Retinal pigment epithelial cell (primary cell): ENCODE results near the gene PICK1.

Experiments used
- DNase-seq: peaks from one replicate; pipeline ENCODE4 v3.0.0-alpha.2; 2010; ENCODE audit warnings: low read depth
- H3K4me3 ChIP-seq: 2 replicates; pipeline ENCODE4 v1.5.1; 2011; ENCODE audit warnings: mild to moderate bottlenecking, low read length, control low read depth, moderate library complexity
- TF ChIP-seq, protein P1 (sequence below): conservative IDR thresholded peaks from 2 replicates; pipeline ENCODE4 v1.5.1; 2011; ENCODE audit warnings: low read depth, low read length, control low read depth, inconsistent platforms

Gene PICK1

DNA sequence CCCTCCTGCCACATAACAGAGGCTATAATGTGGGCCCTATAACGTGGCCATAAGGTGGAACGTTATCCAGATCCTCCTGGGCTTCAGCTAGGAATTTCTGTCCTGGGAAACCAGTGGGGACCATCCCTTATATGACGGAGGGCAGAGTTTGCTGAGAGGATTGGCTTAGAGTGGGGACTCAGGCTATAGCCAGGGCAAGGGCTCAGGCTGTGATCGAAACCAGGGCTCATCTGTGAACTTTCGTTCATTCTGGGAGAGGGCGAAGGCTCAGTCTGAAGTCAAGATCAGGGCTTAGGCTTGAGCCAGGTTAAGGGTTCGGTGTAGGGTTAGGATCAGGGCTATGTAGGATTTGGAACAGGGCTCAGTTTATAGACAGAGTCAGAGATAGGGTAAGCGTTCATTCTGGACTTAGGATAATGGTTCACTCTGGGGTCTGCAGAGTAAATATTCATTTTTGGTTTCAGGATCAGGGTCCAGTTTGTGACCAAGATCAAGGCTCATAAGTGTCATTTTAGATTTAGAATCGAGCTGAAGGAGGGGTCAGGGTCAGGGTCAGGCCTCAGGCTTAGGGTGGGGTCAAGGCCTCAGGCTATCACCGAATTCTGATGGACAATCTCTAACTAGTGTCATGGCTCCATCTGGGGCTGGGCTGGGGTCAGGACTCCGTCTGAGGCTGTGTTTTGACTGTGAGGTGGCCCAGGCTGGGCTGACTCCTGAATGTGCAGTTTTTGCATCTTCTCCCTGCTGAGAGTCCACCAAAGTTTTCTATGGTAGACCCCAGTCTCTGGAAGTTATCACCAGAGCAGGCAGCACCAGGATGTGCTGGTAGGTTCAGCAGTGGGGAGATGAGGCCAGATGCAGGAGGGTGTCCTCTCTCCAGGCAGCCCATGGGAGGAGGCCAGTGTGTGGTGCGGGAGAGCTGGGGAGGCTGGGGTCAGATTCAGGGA lies 39.0 kb upstream of the PICK1 start:
- H3K4me3 ChIP-seq, result no peak overlapping the region
- no peak for DNase-seq
- TF ChIP-seq, protein P1, sequence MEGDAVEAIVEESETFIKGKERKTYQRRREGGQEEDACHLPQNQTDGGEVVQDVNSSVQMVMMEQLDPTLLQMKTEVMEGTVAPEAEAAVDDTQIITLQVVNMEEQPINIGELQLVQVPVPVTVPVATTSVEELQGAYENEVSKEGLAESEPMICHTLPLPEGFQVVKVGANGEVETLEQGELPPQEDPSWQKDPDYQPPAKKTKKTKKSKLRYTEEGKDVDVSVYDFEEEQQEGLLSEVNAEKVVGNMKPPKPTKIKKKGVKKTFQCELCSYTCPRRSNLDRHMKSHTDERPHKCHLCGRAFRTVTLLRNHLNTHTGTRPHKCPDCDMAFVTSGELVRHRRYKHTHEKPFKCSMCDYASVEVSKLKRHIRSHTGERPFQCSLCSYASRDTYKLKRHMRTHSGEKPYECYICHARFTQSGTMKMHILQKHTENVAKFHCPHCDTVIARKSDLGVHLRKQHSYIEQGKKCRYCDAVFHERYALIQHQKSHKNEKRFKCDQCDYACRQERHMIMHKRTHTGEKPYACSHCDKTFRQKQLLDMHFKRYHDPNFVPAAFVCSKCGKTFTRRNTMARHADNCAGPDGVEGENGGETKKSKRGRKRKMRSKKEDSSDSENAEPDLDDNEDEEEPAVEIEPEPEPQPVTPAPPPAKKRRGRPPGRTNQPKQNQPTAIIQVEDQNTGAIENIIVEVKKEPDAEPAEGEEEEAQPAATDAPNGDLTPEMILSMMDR, result no peak

GRCh38 chr22:38018938-38019827 lies 38.0 kb upstream of the PICK1 start:
- no peak for DNase-seq
- TF ChIP-seq, protein P1, result no peak
- no peak overlapping the region for H3K4me3 ChIP-seq

DNA sequence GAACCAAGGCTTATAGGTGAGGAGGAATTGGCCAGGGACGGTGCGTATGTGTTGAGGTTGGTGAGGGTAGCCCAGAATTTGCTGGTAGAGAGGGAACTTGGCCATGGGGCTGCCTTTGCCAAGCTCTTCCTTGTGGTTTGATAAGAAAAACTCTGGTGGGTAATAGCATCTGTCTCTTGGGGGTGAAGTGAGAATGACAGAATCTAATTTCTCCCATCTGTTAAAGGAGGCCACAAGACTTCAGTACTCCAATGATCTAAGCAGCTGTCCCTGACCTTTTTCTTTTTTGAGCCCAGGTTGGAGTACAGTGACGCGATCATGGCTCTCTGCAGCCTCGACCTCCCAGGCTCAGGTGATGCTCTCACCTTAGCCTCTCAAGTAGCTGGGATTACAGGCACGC lies 36.0 kb upstream of the PICK1 start:
- TF ChIP-seq, protein P1, result no peak

GRCh38 chr22:38023045-38023444 lies 34.2 kb upstream of the PICK1 start:
- no peak overlapping the region for H3K4me3 ChIP-seq
- TF ChIP-seq, protein P1, result no peak

More for the DNA sequence above, 36.0 kb upstream of the PICK1 start:
- no peak overlapping the region for H3K4me3 ChIP-seq
- DNase-seq, result no peak

DNA sequence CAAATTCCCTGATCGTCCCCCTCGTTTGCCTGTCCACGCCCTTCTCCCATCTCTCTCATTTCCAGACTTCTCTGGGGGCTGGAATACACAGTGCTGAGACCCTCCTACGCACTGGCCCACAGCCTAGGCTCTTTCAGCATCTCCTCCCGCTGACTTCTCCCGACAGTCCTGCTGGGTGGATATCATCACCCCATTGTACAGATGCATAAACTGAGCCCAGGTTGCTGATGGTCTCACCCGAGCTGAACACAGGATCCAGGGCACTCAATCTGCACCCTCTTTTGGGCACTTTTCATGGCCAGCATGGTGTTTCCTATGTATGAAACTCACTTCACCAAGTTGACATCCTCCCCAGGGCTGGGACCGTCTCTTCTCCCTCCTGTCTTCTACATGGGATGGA lies 31.7 kb upstream of the PICK1 start:
- no peak overlapping the region for H3K4me3 ChIP-seq
- TF ChIP-seq, protein P1, result no peak

More at GRCh38 chr22:38023045-38023444, 34.2 kb upstream of the PICK1 start:
- DNase-seq, result no peak

DNA sequence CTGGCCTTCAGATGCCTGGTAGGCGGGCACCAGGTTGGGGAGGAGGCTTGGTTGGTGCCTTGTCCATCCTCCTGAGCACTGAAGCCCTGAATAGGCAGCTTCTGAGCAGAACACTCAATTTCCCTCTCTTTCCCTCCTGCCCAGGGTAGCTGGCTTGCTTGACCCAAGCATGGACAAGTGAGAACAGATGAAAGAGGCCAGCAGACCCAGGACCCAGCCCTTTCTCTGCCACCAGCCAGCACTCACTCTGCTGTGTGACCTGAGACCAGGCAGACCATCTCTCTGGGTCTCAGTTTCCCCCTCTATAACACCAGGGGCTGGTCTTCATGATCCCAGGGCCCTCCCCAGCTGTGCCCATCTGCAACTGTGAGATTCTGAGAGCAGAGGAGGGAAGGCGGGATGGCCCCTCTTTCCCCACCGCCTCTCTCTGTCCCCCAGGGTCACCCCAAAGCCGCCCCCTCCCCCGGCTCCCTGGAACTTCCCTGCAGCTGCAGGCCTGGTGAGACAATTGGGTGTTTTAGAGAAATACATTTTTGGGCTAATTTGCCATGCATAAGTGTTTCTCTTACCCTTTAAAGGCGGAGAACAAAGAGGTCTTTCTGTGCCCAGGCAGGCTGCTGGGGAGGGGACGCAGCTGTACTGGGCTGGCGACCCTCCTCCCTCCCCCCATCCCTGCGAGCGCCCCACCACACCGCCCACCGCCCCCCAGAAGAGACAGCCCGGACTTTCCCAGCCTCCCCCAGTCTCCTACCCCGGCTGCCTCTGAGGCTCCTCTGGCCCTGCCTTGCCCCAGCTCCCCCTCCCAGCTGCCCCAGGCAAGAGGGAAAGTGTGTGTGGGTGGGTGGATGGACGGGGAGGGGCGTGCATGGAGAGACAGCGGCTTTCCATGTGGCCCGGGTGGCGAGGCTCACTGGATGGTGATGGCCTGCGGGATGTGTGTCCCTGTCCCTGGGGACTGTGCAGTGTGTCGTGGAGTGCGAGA lies 30.8 kb upstream of the PICK1 start:
- TF ChIP-seq, protein P1, result no peak
- no peak overlapping the region for H3K4me3 ChIP-seq
- no peak for DNase-seq

More for the DNA sequence above, 31.7 kb upstream of the PICK1 start:
- no peak for DNase-seq
